ENCODE data around the gene FBXL14.

The FBXL14 gene

GRCh38 chr12:1587927-1588574 lies 6.3 kb downstream of the FBXL14 start:
- TF ChIP-seq CTCF (IDR thresholded peaks at IDR 0.05; ENCODE audit: control insufficient read depth, extremely low read depth, insufficient read depth) = no peak
- DNase-seq (ENCODE audit: low read depth) = no peak
- no peak overlapping the region for H3K4me3 ChIP-seq (ENCODE audit: low read depth, low read length)

GRCh38 chr12:1584326-1584725 lies 10.1 kb downstream of the FBXL14 start:
- no peak for TF ChIP-seq CTCF (IDR thresholded peaks at IDR 0.05; ENCODE audit: control insufficient read depth, extremely low read depth, insufficient read depth)
- DNase-seq (ENCODE audit: low read depth) = no peak
- H3K4me3 ChIP-seq (ENCODE audit: low read depth, low read length) = no peak overlapping the region

GRCh38 chr12:1583421-1584078 lies 10.8 kb downstream of the FBXL14 start:
- DNase-seq (ENCODE audit: low read depth) = no peak
- peak; percentile 92 for TF ChIP-seq CTCF (IDR thresholded peaks at IDR 0.05; ENCODE audit: control insufficient read depth, extremely low read depth, insufficient read depth)
- no peak overlapping the region for H3K4me3 ChIP-seq (ENCODE audit: low read depth, low read length)

GRCh38 chr12:1582709-1583050 lies 11.7 kb downstream of the FBXL14 start:
- TF ChIP-seq CTCF (IDR thresholded peaks at IDR 0.05; ENCODE audit: control insufficient read depth, extremely low read depth, insufficient read depth) = no peak
- H3K4me3 ChIP-seq (ENCODE audit: low read depth, low read length) = no peak overlapping the region
- DNase-seq (ENCODE audit: low read depth) = no peak

GRCh38 chr12:1581973-1582708 lies 12.2 kb downstream of the FBXL14 start:
- no peak for TF ChIP-seq CTCF (IDR thresholded peaks at IDR 0.05; ENCODE audit: control insufficient read depth, extremely low read depth, insufficient read depth)
- no peak for DNase-seq (ENCODE audit: low read depth)
- H3K4me3 ChIP-seq (ENCODE audit: low read depth, low read length) = no peak overlapping the region

- no peak for DNase-seq (ENCODE audit: low read depth)
- no peak for TF ChIP-seq CTCF (IDR thresholded peaks at IDR 0.05; ENCODE audit: control insufficient read depth, extremely low read depth, insufficient read depth)
- H3K4me3 ChIP-seq (ENCODE audit: low read depth, low read length) = no peak overlapping the region
These were observed 13.9 kb downstream of the FBXL14 start for GRCh38 chr12:1580526-1580925.
